HG03103 (cell line): Measurements from ENCODE around the gene KHSRP.
"Not testable (repeated sequence)": the region's sequence is repeated elsewhere in the genome, so short reads cannot be mapped to it uniquely, and the experiment has no call there.

ENCODE experiments used
- ATAC-seq: cut with Tn5 transposase; IDR thresholded peaks from one replicate; pipeline ENCODE4 v1.9.1; 2021; ENCODE audit warnings: low read depth; ENCODE audit not compliant: unreplicated experiment

KHSRP gene

DNA sequence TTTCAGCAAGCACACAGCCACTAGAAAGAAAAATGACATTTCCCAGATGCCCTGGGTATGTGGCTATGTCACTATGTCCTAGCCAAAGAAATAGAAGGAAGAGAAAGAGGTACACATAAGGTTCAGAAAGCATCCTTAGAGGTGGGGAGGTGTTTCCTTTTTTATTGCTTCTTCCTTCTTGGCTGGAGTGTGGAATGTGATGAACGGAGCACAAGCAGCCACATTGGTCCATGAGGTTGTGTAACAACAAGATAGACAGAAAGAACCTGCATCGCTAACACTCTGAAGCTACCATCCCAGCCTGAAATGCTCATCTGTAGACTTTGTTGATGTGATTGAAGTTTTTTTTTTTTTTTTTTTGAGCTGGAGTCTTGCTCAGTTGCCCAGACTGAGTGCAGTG is 28.3 kb upstream of the KHSRP start:
- no peak for ATAC-seq

DNA sequence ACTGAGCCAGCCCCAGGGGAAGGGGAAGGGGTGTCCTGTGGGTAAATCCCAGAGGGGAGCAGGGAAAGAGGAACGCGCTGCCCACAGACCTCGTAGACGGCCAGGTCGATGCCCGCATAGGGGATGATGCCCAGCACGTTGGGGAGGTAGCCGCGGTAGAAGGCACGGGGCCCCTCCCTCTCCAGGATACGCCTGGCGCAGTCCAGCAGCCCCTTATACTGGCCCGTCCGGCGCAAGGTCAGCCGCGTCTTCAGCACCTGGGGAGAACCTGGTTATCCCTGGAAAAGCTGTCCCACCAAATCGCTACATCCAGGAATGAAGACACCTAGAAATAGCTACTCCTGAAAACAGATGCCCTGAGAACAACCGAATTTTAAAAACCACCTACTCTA is 27.6 kb upstream of the KHSRP start:
- no peak for ATAC-seq

DNA sequence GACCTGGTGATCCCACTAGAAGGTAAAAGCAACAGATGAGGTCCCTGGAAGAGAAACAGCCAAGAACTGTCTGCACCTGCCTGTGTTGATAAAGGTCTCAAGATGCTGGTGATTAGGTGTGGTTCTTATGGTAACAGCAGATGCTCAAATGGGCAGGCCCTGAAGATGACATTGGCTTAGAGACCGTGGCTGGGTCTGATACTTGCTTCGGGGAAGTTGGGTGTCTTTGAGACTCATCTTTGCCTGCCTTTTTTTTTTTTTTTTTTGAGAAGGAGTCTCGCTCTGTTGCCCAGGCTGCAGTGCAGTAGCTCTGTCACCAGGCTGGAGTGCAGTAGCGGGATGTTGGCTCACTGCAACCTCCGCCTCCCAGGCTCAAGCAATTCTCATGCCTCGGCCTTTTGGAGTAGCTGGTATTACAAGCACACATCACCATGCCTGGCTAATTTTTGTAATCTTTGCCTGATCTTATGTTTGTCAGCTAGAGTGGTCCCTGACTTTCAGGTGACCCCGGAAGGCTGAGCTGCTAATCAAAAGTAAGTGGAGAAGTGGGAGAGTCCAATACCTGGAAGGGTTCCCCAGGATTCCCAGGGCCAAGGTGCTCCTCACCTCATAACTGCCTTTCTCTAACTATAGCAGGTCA is 27.1 kb upstream of the KHSRP start:
- ATAC-seq = no peak

DNA sequence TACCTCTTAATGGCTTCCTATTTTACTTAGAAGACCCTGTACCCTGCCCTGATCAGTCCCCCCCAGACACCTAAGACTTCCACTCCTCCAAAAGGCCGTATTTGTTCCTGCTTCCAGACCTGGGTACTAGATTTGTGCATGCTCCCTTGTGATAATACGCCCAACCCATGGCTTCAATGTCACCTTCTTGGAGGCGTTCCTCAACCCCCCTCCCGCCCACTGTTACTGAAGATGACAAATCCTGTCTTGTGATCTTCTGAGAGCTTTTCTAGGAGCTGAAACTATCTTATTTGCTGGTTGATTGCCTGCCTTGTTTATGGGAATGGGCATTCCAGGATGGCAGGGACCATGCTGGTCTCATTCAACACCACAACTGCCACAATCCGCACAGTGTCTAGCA is 25.6 kb upstream of the KHSRP start:
- no peak for ATAC-seq

DNA sequence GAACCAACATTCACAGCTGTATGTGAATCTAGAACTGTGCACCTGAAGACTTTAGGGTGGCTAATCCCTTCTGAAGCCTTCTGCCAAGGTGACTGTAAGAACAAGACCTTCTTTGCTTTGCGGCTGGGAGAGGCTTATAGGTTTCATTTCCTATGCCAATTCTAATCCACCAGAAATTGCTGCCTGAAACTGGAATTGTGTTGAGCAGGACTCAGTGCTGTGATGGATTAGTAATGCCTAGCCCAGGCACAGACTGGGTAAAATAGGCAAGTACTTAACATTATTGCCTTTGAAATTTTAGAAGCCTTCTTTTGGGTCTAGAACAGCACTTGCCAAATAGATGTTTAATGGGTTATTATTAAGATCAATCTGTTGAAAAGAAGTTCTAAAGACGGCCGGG is 23.4 kb upstream of the KHSRP start:
- ATAC-seq = no peak

DNA sequence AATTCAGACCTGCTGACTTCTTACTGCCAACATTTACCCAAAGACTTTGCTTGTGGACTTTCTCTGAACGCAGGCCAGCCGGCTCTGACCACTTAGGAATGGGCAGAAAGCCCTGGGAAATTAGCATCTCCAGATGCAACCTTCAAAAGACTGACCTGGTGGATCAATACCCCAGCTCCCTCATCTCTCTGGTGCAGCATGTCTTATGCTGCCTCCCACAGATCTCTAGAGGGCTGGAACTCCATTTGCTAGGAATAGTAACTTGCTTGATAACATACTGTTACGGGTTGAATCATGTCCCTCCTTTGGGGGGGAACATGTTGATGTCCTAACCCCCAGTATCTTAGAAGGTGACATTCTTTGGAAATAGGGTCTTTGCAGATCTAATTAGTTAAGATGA is 21.8 kb upstream of the KHSRP start:
- no peak for ATAC-seq

DNA sequence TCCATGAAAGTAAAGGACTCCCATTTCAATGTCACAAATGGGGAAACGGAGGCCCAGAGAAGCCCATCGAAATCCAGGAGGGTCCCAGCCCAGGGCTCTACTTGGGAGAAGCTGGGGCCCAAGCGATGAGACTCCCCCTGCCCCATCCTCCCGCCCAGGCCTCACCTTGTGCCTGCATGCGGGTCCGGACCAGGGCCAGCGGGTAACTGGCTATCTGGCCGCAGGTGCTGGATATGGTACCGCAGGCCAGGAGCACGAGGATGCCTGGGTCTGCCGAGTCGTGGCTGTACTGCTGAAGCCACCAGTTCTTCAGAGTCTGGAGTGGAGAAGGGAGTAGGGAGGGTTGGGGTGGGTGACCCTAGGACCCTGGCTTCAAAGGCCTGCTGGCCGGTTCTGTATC is 19.4 kb upstream of the KHSRP start:
- ATAC-seq = no peak

DNA sequence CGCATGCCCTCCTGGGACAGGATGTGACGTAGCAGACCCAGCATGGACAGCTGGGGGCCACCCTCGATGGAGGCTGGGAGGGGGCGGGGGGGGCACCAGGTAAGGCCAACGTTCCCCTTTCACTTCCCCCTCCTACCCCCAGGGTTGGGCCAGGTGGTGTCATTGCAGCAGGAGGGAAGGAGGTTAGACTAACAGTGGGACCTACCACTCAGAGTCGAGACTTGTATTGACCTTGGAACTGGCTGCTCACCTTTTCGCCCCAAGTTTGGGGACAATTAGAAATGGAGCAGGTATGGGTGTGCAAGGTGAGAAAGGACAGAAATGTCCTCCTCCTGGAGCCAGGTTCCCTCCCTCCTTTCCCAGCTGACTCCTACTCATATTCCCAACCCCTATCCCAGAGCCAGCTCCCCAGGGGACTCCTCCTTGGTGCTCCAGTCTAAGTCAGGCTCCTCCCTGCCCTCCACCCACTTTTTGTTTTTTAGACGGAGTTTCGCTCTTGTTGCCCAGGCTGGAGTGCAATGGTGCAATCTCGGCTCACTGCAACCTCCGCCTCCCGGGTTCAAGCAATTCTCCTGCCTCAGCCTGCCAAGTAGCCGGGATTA is 17.6 kb upstream of the KHSRP start:
- no peak for ATAC-seq

DNA sequence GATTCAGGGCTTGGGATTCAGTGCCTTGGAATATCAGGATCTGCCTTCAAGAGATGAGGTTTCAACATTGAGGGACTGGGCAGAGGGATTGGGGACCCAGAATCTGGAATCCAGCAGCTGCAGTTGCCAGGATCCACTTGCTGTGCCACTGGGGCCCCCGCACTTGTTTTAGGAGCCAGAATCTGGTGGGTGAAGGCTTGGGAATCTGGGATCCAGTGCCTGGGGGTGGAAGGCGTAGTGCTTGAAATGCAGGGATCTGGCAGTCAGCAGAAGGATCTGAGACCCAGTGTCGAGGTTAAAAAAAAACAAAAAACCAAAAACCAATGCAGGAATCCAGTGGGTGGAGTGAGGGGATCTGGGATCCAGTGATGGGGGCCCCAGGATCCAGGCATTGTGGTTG is 16.3 kb upstream of the KHSRP start:
- no peak for ATAC-seq

DNA sequence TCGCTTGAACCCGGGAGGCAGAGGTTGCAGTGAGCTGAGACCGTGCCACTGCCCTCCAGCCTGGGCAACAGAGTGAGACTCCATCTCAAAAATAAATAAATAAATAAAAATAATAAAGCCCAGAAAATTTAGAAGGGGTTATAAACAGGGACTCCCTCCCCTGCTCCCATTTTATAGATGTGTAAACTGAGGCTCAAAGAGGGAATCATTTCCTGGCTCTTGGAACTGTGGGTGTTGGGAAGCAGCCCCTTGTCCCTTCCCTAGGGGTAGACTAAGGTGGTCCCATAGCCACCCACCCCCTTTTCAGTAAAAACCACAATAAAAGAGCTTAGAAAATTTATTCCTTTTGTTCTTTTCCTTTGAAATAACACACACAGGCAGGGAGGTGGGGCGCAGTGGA is 15.1 kb upstream of the KHSRP start:
- no peak for ATAC-seq

DNA sequence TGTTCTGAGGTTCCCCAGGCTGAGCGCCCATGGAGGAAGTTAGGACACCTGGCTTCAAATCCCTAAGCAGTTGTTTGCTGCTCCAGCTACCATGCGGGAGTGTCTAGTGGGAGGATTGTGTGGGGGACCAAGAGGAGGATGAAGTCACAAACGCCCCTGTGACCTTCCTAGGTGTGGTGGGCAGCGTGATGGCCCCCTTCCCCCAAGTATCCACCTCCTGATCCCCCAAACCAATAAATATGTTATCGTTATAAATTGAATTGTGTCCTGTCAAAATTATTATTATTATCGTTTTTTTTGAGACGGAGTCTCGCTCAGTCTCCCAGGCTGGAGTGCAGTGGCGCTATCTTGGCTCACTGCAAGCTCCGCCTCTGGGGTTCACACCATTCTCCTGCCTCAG is 9.1 kb upstream of the KHSRP start, which contains the start of gene SLC25A41:
SLC25A41 (minus strand) TSS at position 101 of the 400 bp plus-strand sequence; CDS start at position 31, 70 bp downstream.
- ATAC-seq = no peak

DNA sequence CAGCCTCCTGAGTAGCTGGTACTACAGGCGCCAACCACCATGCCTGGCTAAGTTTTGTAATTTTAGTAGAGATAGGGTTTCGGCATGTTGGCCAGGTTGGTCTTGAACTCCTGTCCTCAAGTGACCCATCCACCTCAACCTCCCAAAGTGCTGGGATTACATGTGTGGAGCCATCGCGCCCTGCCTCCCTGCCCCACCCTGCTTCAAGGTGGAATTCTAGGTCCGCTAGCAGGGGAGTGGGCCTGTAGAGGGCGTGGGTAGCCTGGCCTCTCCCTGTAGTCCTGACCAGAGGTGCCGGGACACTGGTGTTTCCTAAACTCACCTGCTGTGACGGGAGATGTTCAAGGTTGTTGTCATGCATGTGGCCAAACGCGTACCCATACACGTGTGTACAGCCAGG is 8.6 kb upstream of the KHSRP start:
- ATAC-seq = no peak

DNA sequence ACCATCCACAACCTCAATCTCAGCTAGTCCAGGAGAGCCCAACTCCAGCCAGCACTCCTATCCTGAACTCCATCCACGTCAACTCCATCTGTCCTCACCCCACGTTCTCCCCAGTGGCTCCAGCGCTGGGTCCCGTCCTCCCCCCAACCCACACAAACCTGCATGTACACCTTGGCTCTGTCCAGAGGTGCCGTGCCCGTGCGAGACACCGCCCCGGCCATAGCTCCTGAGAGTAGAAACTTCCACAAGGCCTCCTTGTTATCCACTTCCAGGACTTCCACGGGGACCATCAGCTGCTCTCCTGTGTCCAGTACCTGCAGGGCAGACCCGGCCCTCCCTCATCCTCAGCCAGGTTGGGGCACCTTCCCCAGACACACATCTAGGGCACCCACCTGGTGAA is 7.3 kb upstream of the KHSRP start:
- ATAC-seq = no peak

DNA sequence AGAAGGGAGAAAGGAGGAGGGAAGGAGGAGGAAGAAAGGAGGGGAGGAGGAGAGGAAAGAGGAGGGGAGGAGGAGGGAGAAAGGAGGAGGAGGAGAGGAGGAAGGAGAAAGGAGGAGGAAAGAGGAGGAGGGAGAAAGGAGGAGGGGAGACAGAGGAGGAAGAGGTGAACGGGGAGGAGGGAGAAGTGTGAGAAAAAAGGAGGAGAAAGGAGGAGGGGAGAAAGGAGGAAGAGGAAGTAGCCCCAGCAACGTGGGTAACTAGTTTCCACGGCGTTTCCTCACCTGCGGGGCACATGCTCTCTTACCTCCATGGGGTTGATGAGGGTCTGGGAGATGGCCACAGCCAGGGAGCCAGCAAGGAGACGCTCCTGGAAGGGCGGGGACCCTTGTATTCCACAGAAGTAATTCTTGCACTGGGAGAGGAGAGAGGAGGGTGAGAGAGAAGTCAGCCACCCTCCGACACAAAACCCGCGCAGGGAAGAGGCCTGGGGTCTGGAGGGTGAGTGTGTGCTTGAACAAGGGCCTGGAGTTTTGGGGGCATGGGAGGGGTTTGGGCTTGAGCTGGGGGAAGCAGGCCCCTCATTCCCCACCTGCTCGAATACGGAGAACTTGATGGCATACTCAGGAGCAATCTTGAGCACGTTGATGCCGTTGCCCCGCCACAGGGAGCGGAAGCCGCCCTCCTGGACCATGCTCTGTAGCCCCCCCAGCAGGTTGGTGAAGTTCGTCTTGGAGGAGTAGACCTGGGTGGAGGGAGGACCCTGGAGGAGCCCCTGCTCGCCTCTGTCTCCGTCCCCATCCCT is 5.0 kb upstream of the KHSRP start:
- ATAC-seq = no peak

DNA sequence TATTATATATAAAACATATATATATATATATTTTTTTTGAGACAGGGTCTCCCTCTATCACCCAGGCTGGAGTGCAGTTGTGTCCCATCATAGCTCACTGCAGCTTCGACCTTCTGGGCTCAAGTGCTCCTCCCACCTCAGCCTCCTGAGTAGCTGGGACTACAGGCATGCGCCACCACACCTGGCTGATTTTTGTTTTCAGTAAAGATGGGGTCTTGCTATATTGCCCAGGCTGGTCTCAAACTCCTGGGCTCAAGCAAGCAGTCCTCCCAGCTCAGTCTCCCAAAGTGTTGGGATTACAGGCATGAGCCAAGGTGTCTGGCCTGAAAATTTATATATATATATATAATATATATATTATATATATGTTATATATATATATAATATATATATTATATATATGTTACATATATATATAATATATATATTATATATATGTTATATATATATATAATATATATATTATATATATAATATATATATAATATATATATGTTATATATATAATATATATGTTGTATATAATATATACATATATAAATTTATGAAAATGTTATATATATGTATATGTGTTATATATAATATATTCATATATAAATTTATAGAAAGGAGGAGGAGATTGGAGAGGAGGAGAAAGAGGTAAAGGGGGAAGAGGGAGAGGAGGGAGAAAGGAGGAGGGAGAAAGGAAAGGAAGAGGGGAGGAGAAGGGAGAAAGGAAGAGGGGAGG is 4.2 kb upstream of the KHSRP start:
- ATAC-seq = not testable (repeated sequence)

DNA sequence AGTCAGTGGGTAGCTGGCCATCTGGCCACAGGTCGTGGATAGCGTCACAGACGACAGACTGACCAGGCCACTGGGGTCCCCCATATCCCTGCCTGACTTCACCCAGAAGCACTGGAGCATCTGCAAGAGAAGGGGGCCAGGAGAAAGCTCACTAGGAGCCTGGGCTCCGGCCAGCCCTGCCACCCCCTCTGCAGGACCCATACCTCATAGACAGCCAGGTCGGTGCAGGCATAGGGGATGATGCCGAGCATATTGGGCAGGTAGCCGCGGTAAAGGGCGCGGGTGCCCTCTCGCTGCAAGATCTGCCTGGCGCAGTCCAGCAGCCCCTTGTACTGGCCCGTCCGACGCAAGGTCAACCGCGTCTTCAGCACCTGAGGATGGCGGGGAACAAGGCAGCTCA is 2.5 kb upstream of the KHSRP start:
- no peak for ATAC-seq

DNA sequence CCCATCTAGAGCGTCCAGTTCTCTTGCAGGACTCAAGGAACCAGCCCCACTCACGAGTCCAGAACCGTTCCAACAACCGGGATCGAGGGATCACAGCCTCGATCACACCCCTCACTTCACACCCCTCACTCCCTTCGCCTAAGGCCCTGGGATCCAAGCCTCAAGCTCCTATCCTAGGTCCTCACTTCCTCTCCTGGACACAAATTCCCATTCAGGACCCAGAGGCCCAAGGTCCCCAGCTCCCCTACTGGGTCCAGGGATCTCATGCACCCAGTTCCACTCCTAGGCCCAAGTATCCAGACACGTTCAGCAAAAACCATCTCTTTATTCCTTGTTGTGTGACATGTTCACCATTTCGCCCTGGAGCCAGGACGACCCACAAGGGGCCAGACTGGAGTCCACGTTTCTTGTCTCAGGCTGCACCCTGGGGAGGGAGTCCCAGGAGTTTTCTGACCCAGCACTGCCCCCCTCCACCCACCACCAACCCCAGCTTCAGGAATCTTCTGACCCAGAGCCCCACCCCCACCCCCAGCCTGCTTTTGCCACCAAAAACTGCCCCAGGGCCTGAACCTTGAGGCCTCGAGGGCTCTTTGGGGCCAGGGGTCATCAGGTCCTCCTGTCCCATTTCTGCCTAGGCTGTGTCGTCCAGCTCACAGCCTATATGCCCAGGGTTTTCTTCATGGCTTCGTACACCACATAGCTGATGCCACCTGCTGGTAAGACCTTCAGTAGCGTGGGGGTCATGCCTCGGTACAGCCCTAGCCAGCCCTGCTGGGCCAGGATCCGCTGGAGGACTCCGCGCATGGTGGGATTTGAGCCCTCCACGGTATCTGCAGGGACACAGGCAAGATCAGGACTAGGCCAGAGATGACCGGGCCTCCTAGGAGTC is 1.4 kb upstream of the KHSRP start:
- ATAC-seq = no peak

DNA sequence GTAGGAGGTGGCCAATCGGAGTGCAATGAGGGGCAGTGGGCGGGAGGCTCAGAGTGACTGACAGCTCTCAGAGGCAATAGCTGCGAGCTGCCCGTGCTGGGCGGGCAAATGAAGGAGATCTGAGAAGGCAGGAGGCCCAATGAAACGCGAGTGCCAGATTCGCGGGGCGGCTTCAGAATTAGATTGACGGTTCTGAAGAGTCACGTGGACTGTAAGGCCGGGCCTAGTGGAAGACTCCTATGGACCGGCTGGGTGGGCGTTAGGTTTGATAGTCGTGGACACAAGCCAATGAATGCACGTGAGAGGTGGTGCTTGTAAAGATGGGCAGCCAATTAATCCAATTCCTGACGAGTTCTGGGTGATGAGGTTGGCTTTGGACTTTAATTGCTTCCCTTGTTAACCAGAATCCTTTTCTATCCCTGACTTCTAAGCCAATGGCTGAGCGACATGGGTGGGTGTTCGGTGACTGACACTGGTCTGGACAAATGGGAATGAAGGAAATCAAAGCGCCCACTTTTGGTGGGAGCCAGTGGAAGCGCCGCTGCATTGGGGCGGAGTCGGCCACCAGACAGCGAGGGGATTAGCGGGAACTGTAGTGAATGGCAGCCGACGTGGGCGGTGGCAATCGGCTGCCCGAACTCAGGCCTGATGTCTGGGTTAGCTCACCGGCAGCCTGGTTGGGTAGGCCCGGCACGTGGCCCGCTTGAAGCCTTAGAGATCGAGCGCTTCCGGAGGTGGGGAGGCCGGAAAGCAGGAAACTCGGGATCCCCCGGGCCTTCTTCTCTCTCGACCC is 524 bp upstream of the KHSRP start:
- ATAC-seq = peak; percentile 84

DNA sequence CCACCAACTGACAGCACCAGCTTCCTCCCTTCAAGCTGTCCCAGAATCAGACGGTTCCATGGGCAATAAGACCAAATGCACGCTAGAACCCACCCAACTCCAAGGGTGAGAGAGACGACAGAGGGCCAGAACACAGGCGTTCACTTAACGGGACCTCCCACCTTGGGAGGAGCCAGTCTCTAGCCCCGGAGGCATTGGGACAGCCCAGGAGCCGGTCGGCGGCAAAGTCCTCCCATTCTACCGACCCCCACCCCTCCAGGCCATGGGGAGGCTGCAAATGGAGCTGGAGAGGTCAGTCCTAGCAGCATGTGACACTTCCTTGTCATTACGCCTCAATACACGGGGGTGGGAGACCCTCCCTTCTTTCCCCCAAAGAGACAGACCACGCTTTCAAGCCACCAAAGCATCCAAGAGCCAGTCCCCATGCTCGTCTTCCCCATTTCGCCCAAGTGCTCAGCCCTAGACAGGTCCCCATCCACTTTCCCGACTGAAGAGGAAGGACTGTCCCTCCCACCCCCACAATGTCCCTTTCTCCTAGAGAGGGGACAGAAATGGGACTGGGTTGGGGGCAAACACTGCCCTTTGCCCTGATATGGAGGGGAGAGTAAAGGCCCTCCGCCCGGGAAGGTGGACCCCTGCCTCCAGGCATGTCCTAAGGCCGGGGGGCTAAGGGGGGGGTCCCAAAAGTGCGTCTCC is 964 bp downstream of the KHSRP start:
- ATAC-seq = no peak
